Esophagus squamous epithelium (tissue), 5 donors: ENCODE data around the gene ATG14. TPM values are rescaled to one million over a fixed set of nuclear protein-coding genes. Genes with fewer than 3 reads are reported as not detected.

Experiments used
- DNase-seq: peaks from one replicate; lab custom pipeline; 2025; lab: John Stamatoyannopoulos, UW
- H3K27ac ChIP-seq, 4 donors: fragments of 200-600 bp; sonication (generic); one replicate each; pipeline ENCODE4 v1.5.1; 2016 to 2019; ENCODE audit warnings: mild to moderate bottlenecking in 1 of 4
- H3K27me3 ChIP-seq, 4 donors: fragments of 200-600 bp; sonication (generic); 1 replicate in 3 of 4; 2 replicates in 1 of 4; pipeline versions ENCODE4 v1.5.1 to v1.6.0; 2017 to 2021; ENCODE audit warnings: antibody characterized with exemption in 1 of 4
- H3K36me3 ChIP-seq, 3 donors: fragments of 200-600 bp; sonication (generic); one replicate each; pipeline ENCODE4 v1.5.1; 2016 to 2019
- H3K4me1 ChIP-seq, 3 donors: fragments of 200-600 bp; sonication (generic); one replicate each; pipeline ENCODE4 v1.5.1; 2017 to 2019
- H3K4me3 ChIP-seq, 4 donors: fragments of 200-600 bp; sonication (generic); 1 replicate in 3 of 4; 2 replicates in 1 of 4; pipeline ENCODE4 v1.5.1; 2016 to 2019; ENCODE audit warnings: mild to moderate bottlenecking in 2 of 4, moderate library complexity in 1 of 4
- H3K9me3 ChIP-seq, 3 donors: fragments of 200-600 bp; sonication (generic); one replicate each; pipeline ENCODE4 v1.5.1; 2016 to 2019
- CTCF ChIP-seq, 6 experiments: fragments of 450-650 bp in 4 of 6; fragments of 200-600 bp in 2 of 6; sonication (generic) in 2 of 6; IDR thresholded peaks; one replicate each; pipeline ENCODE4 v1.5.1; 2016 to 2019; ENCODE audit warnings: antibody characterized with exemption in 6 of 6, mild to moderate bottlenecking in 4 of 6, moderate library complexity in 4 of 6
- POLR2A ChIP-seq, 4 donors: fragments of 450-650 bp; IDR thresholded peaks; one replicate each; pipeline ENCODE4 v1.6.1; 2017; ENCODE audit warnings: antibody characterized with exemption in 4 of 4, mild to moderate bottlenecking in 4 of 4, moderate library complexity in 3 of 4
- WGBS, 2 donors: methylation state at CpG; one replicate each; pipeline ENCODE4 v1.1.5; 2018; 5-methylcytosine and 5-hydroxymethylcytosine counted together
- intact Hi-C: fragments of 100-400 bp; cut with DNase I; formaldehyde crosslinking; loops from one replicate; pipeline ENCODE4 v1.15.0; 2022
- total RNA-seq, 4 donors: library from RNA; depleted of rRNA; stranded (reverse); fragments of >200 nt; gene quantifications; one replicate each; pipeline ENCODE4 v1.1.0, GENCODE V29; 2016
- donor health status: DM: yes; HTN: yes; CAD: no.

The ATG14 gene
- total RNA-seq, 4 donors from 2014 or later: 4.6 to 12.8 (median 7.5) TPM

GRCh38 chr14:55340482-55340881 lies 71.1 kb downstream of the ATG14 start:
- no peaks in the 10 kb centered on the region for H3K9me3 ChIP-seq
- H3K27ac ChIP-seq: peak overlapping the region in 1 of 4 donors; percentile 22
- H3K36me3 ChIP-seq: no peaks in the 10 kb centered on the region
- 94 to 100% methylated on average over 3 of the region's 3 CpGs for WGBS, 2 donors
- DNase-seq: no peak
- TF ChIP-seq CTCF (IDR thresholded peaks at IDR 0.05) (no peak), POLR2A (IDR thresholded peaks at IDR 0.05) (no peak)
- H3K4me3 ChIP-seq: no peak overlapping the region
- peaks cover 0 to 73% (median 21%) of the 10 kb centered on the region in 3 donors for H3K4me1 ChIP-seq
- intact Hi-C loops: no loop called here
- H3K27me3 ChIP-seq: no peaks in the 10 kb centered on the region

GRCh38 chr14:55339770-55340169 lies 71.9 kb downstream of the ATG14 start:
- H3K27me3 ChIP-seq: no peaks in the 10 kb centered on the region
- DNase-seq: no peak
- TF ChIP-seq CTCF (IDR thresholded peaks at IDR 0.05) (no peak), POLR2A (IDR thresholded peaks at IDR 0.05) (no peak)
- H3K4me1 ChIP-seq: peaks cover 0 to 73% (median 28%) of the 10 kb centered on the region in 3 donors
- H3K36me3 ChIP-seq: no peaks in the 10 kb centered on the region
- H3K9me3 ChIP-seq: no peaks in the 10 kb centered on the region
- H3K27ac ChIP-seq: peak overlapping the region in 3 of 4 donors; percentile 3 to 22 (median 13)
- H3K4me3 ChIP-seq: no peak overlapping the region
- WGBS, 2 donors: 30 to 37% methylated on average over 2 of the region's 2 CpGs
- intact Hi-C loops: no loop called here

- Histone ChIP-seq H3K4me1 (peaks cover 0 to 94% (median 53%) of the 10 kb centered on the region in 3 donors), H3K4me3 (no peak overlapping the region), H3K9me3 (no peaks in the 10 kb centered on the region), H3K27me3 (no peaks in the 10 kb centered on the region), H3K27ac (peak overlapping the region in 2 of 4 donors; percentile 49 to 69), H3K36me3 (no peaks in the 10 kb centered on the region)
- 82 to 83% methylated on average over 3 of the region's 3 CpGs for WGBS, 2 donors
- no peak for DNase-seq
- TF ChIP-seq POLR2A (IDR thresholded peaks at IDR 0.05) (no peak), CTCF (IDR thresholded peaks at IDR 0.05) (no peak)
- intact Hi-C loops: no loop called here
Measured at GRCh38 chr14:55336691-55337090, 74.9 kb downstream of the ATG14 start.

- Histone ChIP-seq H3K36me3 (no peaks in the 10 kb centered on the region), H3K9me3 (no peaks in the 10 kb centered on the region), H3K4me1 (peaks cover 0 to 91% (median 53%) of the 10 kb centered on the region in 3 donors), H3K27me3 (no peaks in the 10 kb centered on the region), H3K27ac (peak overlapping the region in 2 of 4 donors; percentile 49 to 69), H3K4me3 (no peak overlapping the region)
- intact Hi-C loops: no loop called here
- no peak for DNase-seq
- WGBS, 2 donors: 18 to 25% methylated on average over 1 to 2 of the region's 2 CpGs
- TF ChIP-seq CTCF (IDR thresholded peaks at IDR 0.05): no peak
- no peak for TF ChIP-seq POLR2A (IDR thresholded peaks at IDR 0.05)
Measured at GRCh38 chr14:55336162-55336561, 75.5 kb downstream of the ATG14 start.

- peak overlapping the region in 3 of 4 donors; percentile 41 to 71 (median 52) for H3K27ac ChIP-seq
- H3K36me3 ChIP-seq: no peaks in the 10 kb centered on the region
- 35 to 38% methylated on average over 4 of the region's 4 CpGs for WGBS, 2 donors
- TF ChIP-seq POLR2A (IDR thresholded peaks at IDR 0.05): no peak
- TF ChIP-seq CTCF (IDR thresholded peaks at IDR 0.05): no peak
- H3K9me3 ChIP-seq: no peaks in the 10 kb centered on the region
- H3K4me3 ChIP-seq: no peak overlapping the region
- DNase-seq: no peak
- H3K4me1 ChIP-seq: peaks cover 0 to 83% (median 55%) of the 10 kb centered on the region in 3 donors
- intact Hi-C loops: no loop called here
- H3K27me3 ChIP-seq: no peaks in the 10 kb centered on the region
Measured at GRCh38 chr14:55333711-55334485, 77.7 kb downstream of the ATG14 start.
